Transverse colon (tissue), 4 donors: ENCODE measurements around the gene RFPL3. TPM values are rescaled to one million over a fixed set of nuclear protein-coding genes. Genes with fewer than 3 reads are reported as not detected.
"Not testable (repeated sequence)": the region's sequence is repeated elsewhere in the genome, so short reads cannot be mapped to it uniquely, and the experiment has no call there.

ENCODE experiments used
- DNase-seq: peaks from one replicate; pipeline ENCODE4 v3.0.0-alpha.2; 2019
- H3K27ac ChIP-seq, 4 donors: fragments of 200-600 bp; sonication (generic); 2 replicates each; pipeline ENCODE4 v1.5.1; 2016 to 2018; ENCODE audit warnings: inconsistent platforms in 4 of 4
- H3K27me3 ChIP-seq: fragments of 200-600 bp; sonication (generic); 2 replicates; pipeline ENCODE4 v1.5.1; 2017; ENCODE audit warnings: inconsistent platforms
- H3K36me3 ChIP-seq, 4 donors: fragments of 200-600 bp; sonication (generic); 2 replicates each; pipeline ENCODE4 v1.5.1; 2017 to 2019; ENCODE audit warnings: inconsistent platforms in 4 of 4
- H3K4me1 ChIP-seq, 4 donors: fragments of 200-600 bp; sonication (generic); 2 replicates each; pipeline ENCODE4 v1.5.1; 2017 to 2020; ENCODE audit warnings: inconsistent platforms in 4 of 4
- H3K4me3 ChIP-seq, 4 donors: fragments of 200-600 bp; sonication (generic); 1 replicate in 1 of 4; 2 replicates in 3 of 4; pipeline versions ENCODE4 v1.5.1 to v1.6.1; 2017 to 2019; ENCODE audit warnings: inconsistent platforms in 4 of 4
- H3K9me3 ChIP-seq, 2 donors: fragments of 200-600 bp; sonication (generic); 2 replicates each; pipeline ENCODE4 v1.5.1; 2017 to 2019; ENCODE audit warnings: inconsistent platforms in 2 of 2
- CTCF ChIP-seq, 5 experiments: fragments of 200-600 bp in 3 of 5; fragments of 450-650 bp in 2 of 5; sonication (generic) in 3 of 5; IDR thresholded peaks; 1 replicate in 2 of 5; 2 replicates in 3 of 5; pipeline ENCODE4 v1.5.1; 2016 to 2017; ENCODE audit warnings: antibody characterized with exemption in 5 of 5, inconsistent platforms in 3 of 5, mild to moderate bottlenecking in 2 of 5, moderate library complexity in 1 of 5
- EP300 ChIP-seq: sonication (generic); formaldehyde crosslinking; IDR thresholded peaks from one replicate; pipeline ENCODE4 v1.6.1; 2017; ENCODE audit warnings: antibody characterized with exemption, low read depth
- POLR2A ChIP-seq: fragments of 450-650 bp; IDR thresholded peaks from one replicate; pipeline ENCODE4 v1.6.1; 2016; ENCODE audit warnings: antibody characterized with exemption, mild to moderate bottlenecking, moderate library complexity
- POLR2AphosphoS5 ChIP-seq, 3 donors: sonication (generic); formaldehyde crosslinking; IDR thresholded peaks; one replicate each; pipeline ENCODE4 v1.6.1; 2016; ENCODE audit warnings: antibody characterized with exemption in 3 of 3
- WGBS, 2 donors: methylation state at CpG; one replicate each; pipeline ENCODE4 v1.1.5; 2018; ENCODE audit warnings: low coverage in 1 of 2; 5-methylcytosine and 5-hydroxymethylcytosine counted together
- in situ Hi-C, 4 donors: fragments of 200-750 bp; cut with MboI; loops; one replicate each; pipeline versions ENCODE4 v1.15.0 to v1.15.1; 2017; ENCODE audit warnings: low sequenced_read_pairs in 3 of 4, low pct_ligation_motif_present in 1 of 4, low pct_unique_long_range_greater_than_20kb in 1 of 4
- intact Hi-C: fragments of 100-400 bp; cut with DNase I; formaldehyde crosslinking; loops from one replicate; pipeline ENCODE4 v1.15.1; 2023; ENCODE audit warnings: low total_unique reads
- total RNA-seq, 4 donors: library from RNA; depleted of rRNA; stranded (reverse); fragments of >200 nt; gene quantifications; one replicate each; pipeline ENCODE4 v1.1.0, GENCODE V29; 2016

RFPL3 gene
- total RNA-seq, 4 donors from 2014 or later: not detected

- in situ Hi-C loops (no loop called here), intact Hi-C loops (no loop called here)
- no peak overlapping the region for H3K27ac ChIP-seq
- H3K9me3 ChIP-seq: no peaks in the 10 kb centered on the region
- no peaks in the 10 kb centered on the region for H3K4me1 ChIP-seq
- TF ChIP-seq CTCF (IDR thresholded peaks at IDR 0.05) (no peak), POLR2A (no peak), EP300 (no peak), POLR2AphosphoS5 (IDR thresholded peaks at IDR 0.05) (no peak)
- H3K4me3 ChIP-seq: no peak overlapping the region
- no peaks in the 10 kb centered on the region for H3K36me3 ChIP-seq
- 73 to 90% methylated on average over 1 to 6 of the region's 6 CpGs for WGBS, 2 donors
- H3K27me3 ChIP-seq: peaks cover 27% of the 10 kb centered on the region
- no peak for DNase-seq
Observed at GRCh38 chr22:32348031-32348611, 9.5 kb upstream of the RFPL3 start.

GRCh38 chr22:32351875-32352274, 5.8 kb upstream of the RFPL3 start:
- H3K4me3 ChIP-seq, in situ Hi-C loops, DNase-seq, H3K27me3 ChIP-seq, H3K27ac ChIP-seq, H3K4me1 ChIP-seq, intact Hi-C loops, H3K36me3 ChIP-seq, H3K9me3 ChIP-seq: not testable (repeated sequence)
- 88 to 100% methylated on average over 1 of the region's 1 CpG for WGBS, 2 donors

GRCh38 chr22:32352681-32353080, 5.0 kb upstream of the RFPL3 start:
- no peaks in the 10 kb centered on the region for H3K9me3 ChIP-seq
- TF ChIP-seq CTCF (IDR thresholded peaks at IDR 0.05): no peak
- no peak for TF ChIP-seq EP300
- 89 to 94% methylated on average over 3 to 14 of the region's 14 CpGs for WGBS, 2 donors
- intact Hi-C loops (no loop called here), in situ Hi-C loops (no loop called here)
- H3K27me3 ChIP-seq: no peaks in the 10 kb centered on the region
- DNase-seq: no peak
- H3K36me3 ChIP-seq: no peaks in the 10 kb centered on the region
- no peak overlapping the region for H3K27ac ChIP-seq
- H3K4me1 ChIP-seq: no peaks in the 10 kb centered on the region
- H3K4me3 ChIP-seq: no peak overlapping the region

- WGBS, 2 donors: 93% methylated on average over 27 of the region's 28 CpGs; no CpG with 5 or more reads in 1 of the 2 donors
- Histone ChIP-seq H3K9me3 (no peaks in the 10 kb centered on the region), H3K27ac (no peak overlapping the region), H3K4me1 (no peaks in the 10 kb centered on the region), H3K27me3 (no peaks in the 10 kb centered on the region), H3K36me3 (no peaks in the 10 kb centered on the region), H3K4me3 (no peak overlapping the region)
- intact Hi-C loops: no loop called here
- no peak for DNase-seq
- no peak for TF ChIP-seq CTCF (IDR thresholded peaks at IDR 0.05)
- no peak for TF ChIP-seq POLR2A
- TF ChIP-seq POLR2AphosphoS5 (IDR thresholded peaks at IDR 0.05): no peak
- no peak for TF ChIP-seq EP300
- in situ Hi-C loops: no loop called here
Observed at GRCh38 chr22:32353292-32353691, 4.4 kb upstream of the RFPL3 start.

GRCh38 chr22:32353840-32354239, 3.8 kb upstream of the RFPL3 start:
- TF ChIP-seq POLR2A (no peak), EP300 (no peak), POLR2AphosphoS5 (IDR thresholded peaks at IDR 0.05) (no peak), CTCF (IDR thresholded peaks at IDR 0.05) (no peak)
- DNase-seq: no peak
- Histone ChIP-seq H3K9me3 (no peaks in the 10 kb centered on the region), H3K27me3 (no peaks in the 10 kb centered on the region), H3K36me3 (no peaks in the 10 kb centered on the region), H3K27ac (no peak overlapping the region), H3K4me3 (no peak overlapping the region), H3K4me1 (no peaks in the 10 kb centered on the region)
- in situ Hi-C loops: no loop called here
- intact Hi-C loops: no loop called here
- 93% methylated on average over 15 of the region's 19 CpGs; no CpG with 5 or more reads in 1 of the 2 donors for WGBS, 2 donors
